Gastrocnemius medialis (tissue), 4 donors: ENCODE measurements around the gene INCENP.

Experiments used
- POLR2A ChIP-seq, 2 donors: fragments of 450-650 bp; IDR thresholded peaks; one replicate each; pipeline ENCODE4 v1.6.1; 2017; ENCODE audit warnings: antibody characterized with exemption in 2 of 2, mild to moderate bottlenecking in 2 of 2, moderate library complexity in 2 of 2
- TF ChIP-seq, protein P1 (sequence below), 5 experiments: fragments of 450-650 bp in 3 of 5; fragments of 200-600 bp in 2 of 5; sonication (generic) in 2 of 5; IDR thresholded peaks in 4 of 5; conservative IDR thresholded peaks in 1 of 5; 1 replicate in 4 of 5; 2 replicates in 1 of 5; pipeline ENCODE4 v1.5.1; 2016 to 2019; ENCODE audit warnings: antibody characterized with exemption in 5 of 5, mild to moderate bottlenecking in 3 of 5, moderate library complexity in 3 of 5

DNA sequence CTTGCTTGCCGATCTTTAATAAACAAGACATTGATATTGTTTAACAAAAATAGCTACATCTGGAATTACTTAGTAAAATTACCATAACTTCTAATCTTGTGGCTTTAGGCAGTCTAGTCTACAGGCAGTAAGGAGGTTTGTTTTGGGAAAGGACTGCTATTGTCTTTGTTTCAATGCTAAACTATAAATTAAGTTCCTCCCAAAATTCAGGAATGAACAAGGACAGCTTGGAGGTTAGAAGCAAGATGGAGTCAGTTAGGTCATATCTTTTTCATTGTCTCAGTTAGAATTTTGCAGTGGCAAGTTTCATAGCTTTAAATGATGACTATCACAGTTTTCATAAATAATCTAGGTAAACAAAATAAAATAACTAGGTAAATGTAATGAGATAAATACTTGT is 36.1 kb upstream of the INCENP start:
- TF ChIP-seq POLR2A (IDR thresholded peaks at IDR 0.05), result no peak
- TF ChIP-seq, protein P1, sequence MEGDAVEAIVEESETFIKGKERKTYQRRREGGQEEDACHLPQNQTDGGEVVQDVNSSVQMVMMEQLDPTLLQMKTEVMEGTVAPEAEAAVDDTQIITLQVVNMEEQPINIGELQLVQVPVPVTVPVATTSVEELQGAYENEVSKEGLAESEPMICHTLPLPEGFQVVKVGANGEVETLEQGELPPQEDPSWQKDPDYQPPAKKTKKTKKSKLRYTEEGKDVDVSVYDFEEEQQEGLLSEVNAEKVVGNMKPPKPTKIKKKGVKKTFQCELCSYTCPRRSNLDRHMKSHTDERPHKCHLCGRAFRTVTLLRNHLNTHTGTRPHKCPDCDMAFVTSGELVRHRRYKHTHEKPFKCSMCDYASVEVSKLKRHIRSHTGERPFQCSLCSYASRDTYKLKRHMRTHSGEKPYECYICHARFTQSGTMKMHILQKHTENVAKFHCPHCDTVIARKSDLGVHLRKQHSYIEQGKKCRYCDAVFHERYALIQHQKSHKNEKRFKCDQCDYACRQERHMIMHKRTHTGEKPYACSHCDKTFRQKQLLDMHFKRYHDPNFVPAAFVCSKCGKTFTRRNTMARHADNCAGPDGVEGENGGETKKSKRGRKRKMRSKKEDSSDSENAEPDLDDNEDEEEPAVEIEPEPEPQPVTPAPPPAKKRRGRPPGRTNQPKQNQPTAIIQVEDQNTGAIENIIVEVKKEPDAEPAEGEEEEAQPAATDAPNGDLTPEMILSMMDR (IDR thresholded peaks at IDR 0.05 in 4 of 5, conservative IDR thresholded peaks at IDR 0.05 in 1 of 5), result no peak
